Thoracic aorta (tissue), 2 donors: ENCODE results near the gene MEGF10. TPM values are rescaled to one million over a fixed set of nuclear protein-coding genes. Genes with fewer than 3 reads are reported as not detected.

Experiments
- ATAC-seq: fragments of 150-250 bp; one replicate; pipeline ENCODE4 v1.8.0; 2017; ENCODE audit warnings: low read depth; ENCODE audit not compliant: insufficient number of reproducible peaks, low FRiP score
- DNase-seq: peaks from one replicate; pipeline ENCODE4 v3.0.0-alpha.2; 2020; ENCODE audit warnings: low spot score
- H3K27ac ChIP-seq, 2 donors: fragments of 200-600 bp; sonication (generic); 1 replicate in 1 of 2; 2 replicates in 1 of 2; pipeline ENCODE4 v1.5.1; 2016; ENCODE audit warnings: mild to moderate bottlenecking in 2 of 2, moderate library complexity in 2 of 2
- H3K27me3 ChIP-seq: fragments of 200-600 bp; sonication (generic); replicated peaks from 2 replicates; pipeline ENCODE4 v1.6.0; 2016; ENCODE audit warnings: mild to moderate bottlenecking; ENCODE audit not compliant: insufficient read depth
- H3K36me3 ChIP-seq: fragments of 200-600 bp; sonication (generic); one replicate; pipeline ENCODE4 v1.5.1; 2016
- H3K4me1 ChIP-seq, 2 donors: fragments of 200-600 bp; sonication (generic); 1 replicate in 1 of 2; 2 replicates in 1 of 2; pipeline versions ENCODE4 v1.5.1 to v1.6.0; 2016; ENCODE audit warnings: low read depth in 2 of 2, mild to moderate bottlenecking in 1 of 2; ENCODE audit not compliant: control insufficient read depth in 1 of 2
- H3K4me3 ChIP-seq: fragments of 200-600 bp; sonication (generic); 2 replicates; pipeline ENCODE4 v1.5.1; 2016; ENCODE audit warnings: mild to moderate bottlenecking
- H3K9me3 ChIP-seq: fragments of 200-600 bp; sonication (generic); 2 replicates; pipeline ENCODE4 v1.5.1; 2016
- CTCF ChIP-seq: fragments of 200-600 bp; sonication (generic); IDR thresholded peaks from one replicate; pipeline ENCODE4 v1.5.1; 2019; ENCODE audit warnings: antibody characterized with exemption
- total RNA-seq, 2 donors: library from RNA; depleted of rRNA; stranded (reverse); fragments of >200 nt; gene quantifications; one replicate each; pipeline versions ENCODE4 v1.1.0 to v1.2.3, GENCODE V29; 2016

MEGF10 gene
- total RNA-seq, 2 donors from 2014 or later: under 0.01 to 0.21 TPM

GRCh38 chr5:127322403-127322802 is 31.8 kb downstream of the MEGF10 start:
- Histone ChIP-seq H3K27me3 (no peaks in the 10 kb centered on the region), H3K9me3 (no peaks in the 10 kb centered on the region), H3K4me3 (no peak overlapping the region), H3K4me1 (no peaks in the 10 kb centered on the region), H3K27ac (no peak overlapping the region), H3K36me3 (no peaks in the 10 kb centered on the region)
- TF ChIP-seq CTCF: no peak
- DNase-seq (no peak), ATAC-seq (no peak)

GRCh38 chr5:127324756-127325155 is 34.2 kb downstream of the MEGF10 start:
- no peak overlapping the region for H3K27ac ChIP-seq
- H3K27me3 ChIP-seq: no peaks in the 10 kb centered on the region
- H3K36me3 ChIP-seq: no peaks in the 10 kb centered on the region
- TF ChIP-seq CTCF: no peak
- H3K9me3 ChIP-seq: no peaks in the 10 kb centered on the region
- ATAC-seq (no peak), DNase-seq (no peak)
- H3K4me1 ChIP-seq: no peaks in the 10 kb centered on the region
- H3K4me3 ChIP-seq: no peak overlapping the region

GRCh38 chr5:127326431-127326830 is 35.8 kb downstream of the MEGF10 start:
- no peak for ATAC-seq
- no peak for TF ChIP-seq CTCF

GRCh38 chr5:127326976-127327755 is 36.6 kb downstream of the MEGF10 start:
- Histone ChIP-seq H3K27ac (no peak overlapping the region), H3K4me3 (no peak overlapping the region), H3K36me3 (no peaks in the 10 kb centered on the region), H3K27me3 (no peaks in the 10 kb centered on the region), H3K4me1 (no peaks in the 10 kb centered on the region), H3K9me3 (no peaks in the 10 kb centered on the region)
- ATAC-seq (no peak), DNase-seq (no peak)
- no peak for TF ChIP-seq CTCF

More at GRCh38 chr5:127326431-127326830, 35.8 kb downstream of the MEGF10 start:
- Histone ChIP-seq H3K27me3 (no peaks in the 10 kb centered on the region), H3K36me3 (no peaks in the 10 kb centered on the region), H3K9me3 (no peaks in the 10 kb centered on the region), H3K4me1 (no peaks in the 10 kb centered on the region), H3K4me3 (no peak overlapping the region), H3K27ac (no peak overlapping the region)
- DNase-seq: no peak

GRCh38 chr5:127330116-127330515 is 39.5 kb downstream of the MEGF10 start:
- H3K27me3 ChIP-seq: no peaks in the 10 kb centered on the region
- H3K27ac ChIP-seq: no peak overlapping the region
- TF ChIP-seq CTCF: no peak
- no peak overlapping the region for H3K4me3 ChIP-seq
- H3K4me1 ChIP-seq: no peaks in the 10 kb centered on the region
- ATAC-seq (no peak), DNase-seq (no peak)
- H3K36me3 ChIP-seq: no peaks in the 10 kb centered on the region
- H3K9me3 ChIP-seq: no peaks in the 10 kb centered on the region
